Left ventricle myocardium inferior (tissue), 1 donor: ENCODE data around the gene ADAT2. TPM values are rescaled to one million over a fixed set of nuclear protein-coding genes. Genes with fewer than 3 reads are reported as not detected.

Experiments
- DNase-seq: peaks from one replicate; pipeline ENCODE4 v3.0.0-alpha.2; 2020
- H3K27ac ChIP-seq: fragments of 200-600 bp; replicated peaks from 2 replicates; pipeline ENCODE4 v1.8.0; 2021
- H3K27me3 ChIP-seq: fragments of 200-600 bp; 2 replicates; pipeline ENCODE4 v1.8.0; 2021; ENCODE audit warnings: low read depth
- H3K36me3 ChIP-seq: fragments of 200-600 bp; 2 replicates; pipeline ENCODE4 v1.8.0; 2021
- H3K4me1 ChIP-seq: fragments of 200-600 bp; 2 replicates; pipeline ENCODE4 v1.8.0; 2021
- H3K4me3 ChIP-seq: fragments of 200-600 bp; 2 replicates; pipeline ENCODE4 v1.8.0; 2021; ENCODE audit warnings: mild to moderate bottlenecking, moderate library complexity
- H3K9me3 ChIP-seq: fragments of 200-600 bp; replicated peaks from 2 replicates; pipeline ENCODE4 v1.8.0; 2021
- intact Hi-C: fragments of 100-400 bp; cut with micrococcal nuclease; formaldehyde crosslinking; loops from one replicate; pipeline ENCODE4 v1.11.0; 2022
- total RNA-seq: library from RNA; stranded (reverse); fragmentation: NEBNext Ultra II Directional; extraction: Animal tissue kit (Norgen Biotek cat#: 25700); gene quantifications from one replicate; pipeline ENCODE4 v1.2.1, GENCODE V29; 2021
- TF ChIP-seq, protein P1 (sequence below): fragments of 200-600 bp; IDR thresholded peaks from 2 replicates; pipeline ENCODE4 v1.8.0; 2021; ENCODE audit warnings: antibody characterized with exemption, mild to moderate bottlenecking, borderline replicate concordance
- donor health status: DM: no; HTN: yes; CAD: no; lungs with severe emphysema.

ADAT2 gene
- total RNA-seq, 1 donor from 2014 or later: 1.5 TPM

DNA sequence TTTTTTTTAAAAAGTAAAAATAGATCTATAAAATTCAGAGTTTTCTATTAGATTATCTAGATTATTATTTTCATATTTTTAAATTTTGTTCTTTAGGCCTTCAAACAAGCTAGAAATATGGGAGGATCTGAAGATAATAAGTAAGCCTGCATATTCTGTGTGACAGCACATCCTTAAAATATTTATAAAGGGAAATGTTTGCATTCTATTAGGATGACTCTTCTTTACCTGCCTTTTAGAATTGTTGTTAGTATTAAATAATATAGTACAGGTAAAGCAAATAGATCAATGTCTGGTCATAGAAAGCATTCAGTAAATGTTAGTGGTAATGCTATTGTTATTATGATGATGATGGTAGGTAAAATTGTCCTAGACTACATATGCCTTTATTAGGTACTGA is 17.5 kb upstream of the ADAT2 start:
- DNase-seq: no peak
- Histone ChIP-seq H3K9me3 (no peaks in the 10 kb centered on the region), H3K27me3 (no peaks in the 10 kb centered on the region), H3K4me1 (no peaks in the 10 kb centered on the region), H3K27ac (no peak overlapping the region), H3K36me3 (peaks cover 43% of the 10 kb centered on the region), H3K4me3 (no peak overlapping the region)
- intact Hi-C loops: no loop called here
- TF ChIP-seq, protein P1, sequence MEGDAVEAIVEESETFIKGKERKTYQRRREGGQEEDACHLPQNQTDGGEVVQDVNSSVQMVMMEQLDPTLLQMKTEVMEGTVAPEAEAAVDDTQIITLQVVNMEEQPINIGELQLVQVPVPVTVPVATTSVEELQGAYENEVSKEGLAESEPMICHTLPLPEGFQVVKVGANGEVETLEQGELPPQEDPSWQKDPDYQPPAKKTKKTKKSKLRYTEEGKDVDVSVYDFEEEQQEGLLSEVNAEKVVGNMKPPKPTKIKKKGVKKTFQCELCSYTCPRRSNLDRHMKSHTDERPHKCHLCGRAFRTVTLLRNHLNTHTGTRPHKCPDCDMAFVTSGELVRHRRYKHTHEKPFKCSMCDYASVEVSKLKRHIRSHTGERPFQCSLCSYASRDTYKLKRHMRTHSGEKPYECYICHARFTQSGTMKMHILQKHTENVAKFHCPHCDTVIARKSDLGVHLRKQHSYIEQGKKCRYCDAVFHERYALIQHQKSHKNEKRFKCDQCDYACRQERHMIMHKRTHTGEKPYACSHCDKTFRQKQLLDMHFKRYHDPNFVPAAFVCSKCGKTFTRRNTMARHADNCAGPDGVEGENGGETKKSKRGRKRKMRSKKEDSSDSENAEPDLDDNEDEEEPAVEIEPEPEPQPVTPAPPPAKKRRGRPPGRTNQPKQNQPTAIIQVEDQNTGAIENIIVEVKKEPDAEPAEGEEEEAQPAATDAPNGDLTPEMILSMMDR: no peak

DNA sequence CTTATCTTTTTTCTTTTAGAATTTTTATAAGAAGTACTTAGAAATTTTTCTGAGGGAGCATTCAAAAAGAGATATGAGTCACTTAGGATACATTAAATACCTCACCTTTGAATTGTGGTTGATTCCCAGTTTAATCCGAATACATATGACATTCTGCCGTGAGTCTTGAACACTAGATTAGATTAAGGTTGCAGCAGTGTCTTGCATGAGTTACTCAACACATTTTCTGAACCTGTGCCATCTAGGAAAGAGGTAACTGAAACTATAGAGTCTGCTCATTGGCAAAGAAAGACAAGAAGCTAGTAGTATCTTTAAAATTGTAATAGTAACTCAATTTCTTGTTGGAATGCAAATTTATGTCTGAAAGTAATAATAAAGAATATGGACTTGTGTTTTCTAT is 15.1 kb upstream of the ADAT2 start:
- H3K36me3 ChIP-seq: peaks cover 44% of the 10 kb centered on the region
- no peaks in the 10 kb centered on the region for H3K4me1 ChIP-seq
- no peaks in the 10 kb centered on the region for H3K27me3 ChIP-seq
- TF ChIP-seq, protein P1: no peak
- no peak overlapping the region for H3K27ac ChIP-seq
- H3K4me3 ChIP-seq: no peak overlapping the region
- no peaks in the 10 kb centered on the region for H3K9me3 ChIP-seq
- intact Hi-C loops: no loop called here
- no peak for DNase-seq

DNA sequence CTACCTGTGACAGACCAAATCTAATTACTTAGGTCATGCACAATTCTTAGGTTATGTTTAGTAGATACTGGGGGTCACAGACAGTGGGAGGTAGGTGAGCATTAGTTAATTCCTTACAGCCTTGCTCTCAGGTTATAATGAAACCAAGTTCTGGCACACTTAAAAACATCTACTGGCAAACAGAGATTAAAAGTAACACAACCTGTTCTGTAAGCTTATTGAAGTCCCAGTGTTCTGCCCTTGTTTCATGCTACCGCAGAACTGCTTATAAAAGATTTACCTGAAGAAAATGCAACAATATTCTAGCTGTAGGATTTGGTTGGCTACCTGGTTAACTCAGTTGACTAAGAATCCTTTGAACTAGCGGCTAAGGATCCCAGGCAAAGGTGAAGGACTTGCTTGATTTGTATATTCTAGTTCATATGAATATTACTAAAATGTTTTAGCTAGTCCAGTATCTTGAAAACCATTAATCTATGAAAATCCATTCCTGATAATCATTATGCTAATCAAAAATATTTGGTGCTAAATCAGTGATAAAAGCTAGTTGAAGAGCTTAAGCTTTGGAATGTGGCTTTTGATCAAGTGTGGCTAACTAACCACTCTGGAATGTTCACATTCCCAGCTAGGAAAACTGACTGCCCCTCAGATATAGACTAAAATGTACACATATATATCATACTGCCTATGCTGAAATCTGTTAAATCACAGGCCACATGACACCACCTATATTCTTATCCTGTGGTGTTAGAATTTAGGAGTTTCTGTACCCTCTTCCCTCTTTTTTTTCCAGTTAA is 7.3 kb upstream of the ADAT2 start:
- Histone ChIP-seq H3K27ac (no peak overlapping the region), H3K4me1 (no peaks in the 10 kb centered on the region), H3K4me3 (no peak overlapping the region), H3K36me3 (peaks cover 29% of the 10 kb centered on the region), H3K9me3 (no peaks in the 10 kb centered on the region), H3K27me3 (no peaks in the 10 kb centered on the region)
- DNase-seq: no peak
- TF ChIP-seq, protein P1: no peak
- intact Hi-C loops: no loop called here

DNA sequence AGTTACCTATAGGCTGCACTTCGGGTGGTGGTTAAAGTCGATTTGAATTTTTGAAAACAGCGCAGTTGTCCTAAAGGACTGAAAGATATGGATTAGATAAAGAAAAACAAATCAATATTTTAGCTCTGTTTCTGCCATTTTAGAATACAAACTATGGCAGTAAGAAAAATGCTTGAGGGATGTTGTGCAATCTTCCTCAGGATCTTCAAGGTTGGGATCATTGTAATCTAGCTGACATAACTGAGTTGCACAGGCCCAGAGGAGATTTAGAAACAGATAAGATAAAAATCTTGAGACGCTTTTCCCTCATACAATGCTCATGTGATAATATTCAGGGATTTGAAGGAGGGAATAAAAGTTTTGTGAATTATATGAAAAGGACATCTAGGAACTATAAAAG is 1.0 kb upstream of the ADAT2 start:
- H3K4me1 ChIP-seq: peaks cover 31% of the 10 kb centered on the region
- no peaks in the 10 kb centered on the region for H3K9me3 ChIP-seq
- intact Hi-C loops: no loop called here
- no peak for DNase-seq
- no peaks in the 10 kb centered on the region for H3K36me3 ChIP-seq
- TF ChIP-seq, protein P1: no peak
- H3K27ac ChIP-seq: peak overlapping the region; percentile 82
- peak overlapping the region; percentile 78 for H3K4me3 ChIP-seq
- no peaks in the 10 kb centered on the region for H3K27me3 ChIP-seq

DNA sequence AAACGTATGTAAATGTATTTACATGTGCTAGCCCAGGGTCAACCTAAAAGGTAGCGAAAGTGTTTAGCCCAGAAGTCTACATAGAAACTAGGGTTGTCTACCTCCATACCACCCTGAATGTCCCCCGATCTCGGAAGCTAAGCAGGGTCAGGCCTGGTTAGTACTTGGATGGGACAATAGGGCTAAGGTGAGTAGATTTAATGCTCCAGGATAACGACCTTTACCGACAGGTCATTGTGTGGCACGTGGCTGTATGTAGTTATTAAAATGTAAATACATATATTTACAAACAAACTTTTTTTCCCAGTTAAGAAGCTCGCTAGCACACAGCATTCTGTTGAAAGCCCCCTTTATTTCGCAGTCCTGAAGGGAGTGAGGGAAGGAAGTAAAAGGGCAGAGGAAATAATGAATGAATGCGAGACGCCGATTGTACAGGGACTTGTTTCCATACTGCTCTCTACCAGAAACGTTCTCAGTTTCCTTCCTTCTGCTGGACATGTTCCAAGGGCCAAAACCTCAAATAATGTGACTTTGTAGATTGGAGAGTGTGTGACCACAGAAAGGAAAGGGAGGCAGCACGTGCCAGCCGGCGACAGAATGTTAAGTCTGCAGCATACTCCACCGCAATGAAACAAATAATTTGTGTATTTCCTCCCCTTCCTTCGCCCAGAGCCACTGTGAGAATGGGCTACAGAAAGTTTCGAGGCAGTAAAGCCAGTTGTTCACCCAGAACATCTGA is 612 bp downstream of the ADAT2 start:
- Histone ChIP-seq H3K27ac (peak overlapping the region; percentile 82), H3K27me3 (no peaks in the 10 kb centered on the region), H3K4me1 (peaks cover 31% of the 10 kb centered on the region), H3K4me3 (peak overlapping the region; percentile 78), H3K36me3 (no peaks in the 10 kb centered on the region), H3K9me3 (no peaks in the 10 kb centered on the region)
- DNase-seq: no peak
- TF ChIP-seq, protein P1: no peak
- intact Hi-C loops: no loop called here
